H1 (cell line): ENCODE results near the gene ZNF318. TPM values are rescaled to one million over a fixed set of nuclear protein-coding genes. Genes with fewer than 3 reads are reported as not detected.
A peak's percentile ranks its signal among the peaks of the same experiment; 100 is the strongest.

Experiments
- CTCF ChIA-PET: fragments of 300-600 bp; sonication (Branson Sonifier 250); formaldehyde crosslinking; loops from one replicate; lab custom pipeline; 2021; ENCODE audit not compliant: partially characterized antibody; lab: Charles Lee
- POLR2A ChIA-PET: fragments of 300-600 bp; sonication (Branson Sonifier 250); formaldehyde crosslinking; loops from one replicate; lab custom pipeline; 2021; ENCODE audit warnings: inconsistent platforms; ENCODE audit not compliant: partially characterized antibody; lab: Charles Lee
- DNase-seq, 2 experiments: peaks; one replicate each; pipeline versions ENCODE4 v3.0.0 to v3.0.0-alpha.2; 2010 to 2022; ENCODE audit warnings: low spot score in 2 of 2, low read depth in 1 of 2, mixed read lengths in 1 of 2
- FAIRE-seq: peaks from 2 replicates; lab custom pipeline; 2011; peaks lifted over from hg19 to GRCh38; lab: Jason Lieb, UNC
- H2AFZ ChIP-seq: 2 replicates; pipeline ENCODE4 v1.8.1; 2012; ENCODE audit warnings: low read length, inconsistent platforms
- H2AK5ac ChIP-seq: 2 replicates; pipeline ENCODE4 v1.6.1; 2013; ENCODE audit warnings: low read depth, low read length
- H2BK120ac ChIP-seq: replicated peaks from 2 replicates; pipeline ENCODE3; 2013; ENCODE audit warnings: low read depth, low read length, inconsistent platforms
- H2BK12ac ChIP-seq: 2 replicates; pipeline ENCODE4 v1.6.1; 2013; ENCODE audit warnings: low read depth, low read length
- H2BK15ac ChIP-seq: 2 replicates; pipeline ENCODE4 v1.6.1; 2013; ENCODE audit warnings: low read length
- H2BK20ac ChIP-seq: 2 replicates; pipeline ENCODE4 v1.6.1; 2013; ENCODE audit warnings: low read length
- H2BK5ac ChIP-seq: 2 replicates; pipeline ENCODE4 v1.6.1; 2013; ENCODE audit warnings: low read depth, low read length
- H3K14ac ChIP-seq: 2 replicates; pipeline ENCODE4 v1.6.1; 2013; ENCODE audit warnings: inconsistent platforms; ENCODE audit not compliant: insufficient read length
- H3K18ac ChIP-seq: 2 replicates; pipeline ENCODE4 v1.6.1; 2013; ENCODE audit warnings: low read length; ENCODE audit errors: extremely low read depth
- H3K23ac ChIP-seq: 2 replicates; pipeline ENCODE4 v1.6.1; 2013; ENCODE audit warnings: inconsistent platforms; ENCODE audit not compliant: insufficient read length
- H3K23me2 ChIP-seq: 2 replicates; pipeline ENCODE4 v1.6.1; 2013; ENCODE audit warnings: low read depth, low read length
- H3K27ac ChIP-seq: 2 replicates; pipeline ENCODE4 v1.6.1; 2011; ENCODE audit warnings: low read depth, low read length, inconsistent platforms
- H3K27me3 ChIP-seq, 4 experiments: replicated peaks in 1 of 4; 1 replicate in 1 of 4; 2 replicates in 3 of 4; pipeline versions ENCODE4 v1.6.1 to v1.8.1; 2011 to 2013; ENCODE audit warnings: low read length in 3 of 4, mild to moderate bottlenecking in 3 of 4, inconsistent platforms in 2 of 4, mixed read lengths in 2 of 4, moderate library complexity in 1 of 4; ENCODE audit not compliant: control insufficient read depth in 3 of 4, insufficient read depth in 3 of 4; ENCODE audit errors: extremely low read depth in 1 of 4
- H3K36me3 ChIP-seq, 4 experiments: 2 replicates each; pipeline versions ENCODE4 v1.6.1 to v1.8.1; 2011 to 2013; ENCODE audit warnings: mild to moderate bottlenecking in 4 of 4, low read length in 3 of 4, moderate library complexity in 2 of 4, control low read depth in 1 of 4, inconsistent platforms in 1 of 4; ENCODE audit not compliant: insufficient read depth in 4 of 4, control insufficient read depth in 2 of 4
- H3K4ac ChIP-seq: replicated peaks from 2 replicates; pipeline ENCODE3; 2013; ENCODE audit warnings: low read length, low read depth, mixed read lengths, inconsistent platforms; ENCODE audit not compliant: insufficient read length
- H3K4me1 ChIP-seq, 4 experiments: replicated peaks in 1 of 4; 1 replicate in 1 of 4; 2 replicates in 3 of 4; pipeline versions ENCODE4 v1.6.1 to v1.8.1; 2011 to 2013; ENCODE audit warnings: low read length in 3 of 4, inconsistent platforms in 2 of 4, mixed read lengths in 1 of 4; ENCODE audit not compliant: insufficient read depth in 4 of 4, control insufficient read depth in 3 of 4
- H3K4me2 ChIP-seq, 2 experiments: 2 replicates each; pipeline versions ENCODE4 v1.6.1 to v1.8.1; 2011 to 2013; ENCODE audit warnings: low read depth in 2 of 2, low read length in 2 of 2, control low read depth in 1 of 2, inconsistent platforms in 1 of 2, mild to moderate bottlenecking in 1 of 2; ENCODE audit not compliant: insufficient read depth in 1 of 2
- H3K4me3 ChIP-seq, 4 experiments: fragments of 200-600, 300-600 bp in 1 of 4; sonication (generic), shearing (Covaris generic), sonication (Bioruptor Twin) in 1 of 4; 2 replicates each; pipeline versions ENCODE4 v1.5.1 to v1.8.1; 2011 to 2016; ENCODE audit warnings: low read length in 4 of 4, low read depth in 3 of 4, control low read depth in 2 of 4, inconsistent platforms in 2 of 4, mild to moderate bottlenecking in 2 of 4, mixed read lengths in 1 of 4, moderate library complexity in 1 of 4; ENCODE audit not compliant: insufficient read depth in 2 of 4; ENCODE audit errors: extremely low read depth in 1 of 4
- H3K56ac ChIP-seq: replicated peaks from 2 replicates; pipeline ENCODE3; 2013; ENCODE audit warnings: low read depth, mild to moderate bottlenecking, mixed read lengths, low read length, inconsistent platforms; ENCODE audit not compliant: insufficient read length
- H3K79me1 ChIP-seq: 2 replicates; pipeline ENCODE4 v1.6.1; 2013; ENCODE audit warnings: low read depth, low read length, control low read depth
- H3K79me2 ChIP-seq, 2 experiments: 2 replicates each; pipeline versions ENCODE4 v1.6.1 to v1.8.1; 2012 to 2013; ENCODE audit warnings: low read length in 2 of 2, mild to moderate bottlenecking in 2 of 2, inconsistent platforms in 1 of 2; ENCODE audit not compliant: insufficient read depth in 2 of 2, control insufficient read depth in 1 of 2
- H3K9ac ChIP-seq, 4 experiments: replicated peaks in 1 of 4; 1 replicate in 1 of 4; 2 replicates in 3 of 4; pipeline versions ENCODE4 v1.6.1 to v1.8.1; 2011 to 2013; ENCODE audit warnings: low read depth in 3 of 4, low read length in 3 of 4, control low read depth in 2 of 4, mild to moderate bottlenecking in 2 of 4, moderate library complexity in 2 of 4, inconsistent platforms in 1 of 4; ENCODE audit errors: extremely low read depth in 1 of 4
- H3K9me3 ChIP-seq, 2 experiments: 2 replicates each; pipeline versions ENCODE4 v1.6.1 to v1.8.1; 2012 to 2013; ENCODE audit warnings: mild to moderate bottlenecking in 2 of 2, moderate library complexity in 2 of 2, control low read depth in 1 of 2, inconsistent platforms in 1 of 2, low read depth in 1 of 2, low read length in 1 of 2, mixed read lengths in 1 of 2; ENCODE audit not compliant: insufficient read depth in 2 of 2
- H4K20me1 ChIP-seq, 2 experiments: replicated peaks in 1 of 2; 2 replicates each; pipeline versions ENCODE3 to v1.8.1; 2011 to 2013; ENCODE audit warnings: inconsistent platforms in 2 of 2, low read length in 2 of 2, mild to moderate bottlenecking in 1 of 2; ENCODE audit not compliant: insufficient read depth in 2 of 2, control insufficient read depth in 1 of 2
- H4K5ac ChIP-seq: 2 replicates; pipeline ENCODE4 v1.6.1; 2013; ENCODE audit warnings: low read length, low read depth, mixed read lengths, inconsistent platforms; ENCODE audit not compliant: insufficient read length
- H4K8ac ChIP-seq: 2 replicates; pipeline ENCODE4 v1.8.0; 2013; ENCODE audit warnings: mild to moderate bottlenecking, moderate library complexity, low read length, inconsistent platforms; ENCODE audit not compliant: insufficient read depth; ENCODE audit errors: extremely low read depth
- H4K91ac ChIP-seq: replicated peaks from 2 replicates; pipeline ENCODE3; 2013; ENCODE audit warnings: low read length, mixed read lengths, inconsistent platforms; ENCODE audit not compliant: insufficient read length
- ASH2L ChIP-seq: fragments of 200-600, 300-600 bp; sonication (generic); IDR thresholded peaks from one replicate; pipeline ENCODE4 v1.7.1; 2017; ENCODE audit warnings: low read length
- CBX5 ChIP-seq: fragments of 300-800, 300-1000 bp; sonication (generic); IDR thresholded peaks from 2 replicates; pipeline ENCODE4 v1.7.1; 2016; ENCODE audit warnings: antibody characterized with exemption, low read length, low read depth
- CEBPB ChIP-seq: IDR thresholded peaks from 2 replicates; pipeline ENCODE4 v1.6.1; 2012; ENCODE audit warnings: low read depth, low read length
- CHD2 ChIP-seq: IDR thresholded peaks from 2 replicates; pipeline ENCODE4 v1.6.1; 2012; ENCODE audit warnings: low read length, improper control_type of control experiment
- FOSL1 ChIP-seq: IDR thresholded peaks from 2 replicates; pipeline ENCODE4 v1.6.1; 2011; ENCODE audit warnings: mild to moderate bottlenecking, low read depth, low read length, moderate library complexity; ENCODE audit not compliant: insufficient read depth
- KDM4A ChIP-seq: IDR thresholded peaks from one replicate; pipeline ENCODE4 v1.7.1; 2012; ENCODE audit warnings: low read depth, mild to moderate bottlenecking, moderate library complexity, low read length, inconsistent platforms; ENCODE audit not compliant: severe bottlenecking
- PHF8 ChIP-seq: fragments of 200-600 bp; sonication (generic); conservative IDR thresholded peaks from 2 replicates; pipeline ENCODE4 v1.7.1; 2012; ENCODE audit warnings: low read depth, mild to moderate bottlenecking, inconsistent platforms, low read length, moderate library complexity
- SP1 ChIP-seq: IDR thresholded peaks from 2 replicates; pipeline ENCODE4 v1.6.1; 2011; ENCODE audit warnings: low read depth, low read length
- SP4 ChIP-seq: IDR thresholded peaks from 2 replicates; pipeline ENCODE4 v1.6.1; 2012; ENCODE audit warnings: low read length, inconsistent platforms
- TAF1 ChIP-seq: IDR thresholded peaks from 2 replicates; pipeline ENCODE4 v1.6.1; 2011; ENCODE audit warnings: mild to moderate bottlenecking, low read depth, low read length
- YY1 ChIP-seq: IDR thresholded peaks from 2 replicates; pipeline ENCODE4 v1.6.1; 2011; ENCODE audit warnings: low read depth, mild to moderate bottlenecking, low read length
- WGBS, 2 experiments: shearing (Covaris generic) in 1 of 2; methylation state at CpG; one replicate each; pipeline versions ENCODE4 v1.1.6 to v1.1.7; 2013 to 2015; ENCODE audit warnings: low lambda C conversion rate in 2 of 2, mixed read lengths in 2 of 2, inconsistent platforms in 1 of 2, low coverage in 1 of 2, missing lambda C conversion rate in 1 of 2; ENCODE audit not compliant: insufficient replicate concordance in 2 of 2, insufficient coverage in 1 of 2, insufficient read length in 1 of 2; ENCODE audit errors: extremely low coverage in 1 of 2, missing lambda C conversion rate in 1 of 2; 5-methylcytosine and 5-hydroxymethylcytosine counted together
- polyA plus RNA-seq, 7 experiments: library from polyadenylated mRNA; depleted of rRNA in 3 of 7; stranded (reverse) in 5 of 7; unstranded in 2 of 7; fragments of >200 nt in 5 of 7; fragments of 200-250 nt in 2 of 7; gene quantifications; 1 replicate in 5 of 7; 2 replicates in 1 of 7; 4 replicates in 1 of 7; pipeline versions ENCODE4 v1.2.1 to v1.2.3, GENCODE V29; 2011 to 2013; ENCODE audit warnings: missing spikeins in 2 of 7, mixed read lengths in 2 of 7
- total RNA-seq: library from RNA; stranded (reverse); fragmentation: NEBNext Ultra II Directional; extraction: Animal tissue kit (Norgen Biotek cat#: 25700); gene quantifications from 2 replicates; pipeline ENCODE4 v1.2.1, GENCODE V29; 2021

Gene ZNF318
- total and polyA plus RNA-seq, 2 of the 8 experiments (the other 6 are each of a cell fraction or from before 2014, with no cell fraction given): 10.2 to 22.1 TPM

DNA sequence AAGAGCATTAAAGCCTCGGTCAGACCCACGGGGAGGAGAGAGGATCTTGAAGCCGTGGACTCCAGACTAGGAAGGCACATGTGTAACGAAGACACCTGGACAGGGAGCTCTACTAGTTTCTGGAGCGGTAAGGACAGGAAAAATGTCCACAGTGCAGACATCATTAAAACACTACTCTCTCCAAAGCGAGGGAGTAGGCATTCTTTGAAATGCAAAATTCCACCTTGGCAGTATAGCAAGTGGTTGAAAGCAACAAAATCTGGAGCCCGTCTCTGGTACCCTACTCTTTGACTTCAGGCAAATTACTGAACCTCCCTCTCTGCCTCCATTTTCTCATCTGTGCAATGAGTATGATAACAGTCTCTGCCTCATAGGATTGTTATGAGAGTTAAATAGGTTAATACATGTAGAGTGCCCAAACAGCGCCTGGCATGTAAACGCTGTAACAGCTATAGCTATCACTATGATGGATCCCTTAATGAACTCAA lies 60.4 kb downstream of the ZNF318 start:
- H2AFZ ChIP-seq: peak overlapping the region; percentile 99
- H3K56ac ChIP-seq: no peak overlapping the region
- H3K23me2 ChIP-seq: peaks cover 8% of the 10 kb centered on the region
- no peak overlapping the region for H3K4ac ChIP-seq
- POLR2A ChIA-PET: interaction anchor here (0.8 to 2.9 kb wide), 8 partner anchors 9 to 255 kb away, joined by 3 to 45 read pairs (median 4); partner anchors contain the start of genes CUL7 and SLC22A7
- TF ChIP-seq TAF1 (peak; percentile 8; the same call in 1 of the 2 replicates), PHF8 (peak; percentile 21; the same call in 1 of the 2 replicates), SP1 (no peak), CHD2 (no peak), KDM4A (peak; percentile 13), YY1 (0 out of 2 replicates have a peak, but pooled peaks have one; percentile 2), CEBPB (no peak), SP4 (no peak), FOSL1 (no peak), ASH2L (no peak), CBX5 (no peak)
- TF ChIP-seq, all 59 proteins: peak for 4
- H4K8ac ChIP-seq: 0 out of 2 replicates have a peak overlapping the region, but pooled peaks have one; percentile 79
- no peak overlapping the region for H3K14ac ChIP-seq
- H3K9me3 ChIP-seq: no peaks in the 10 kb centered on the region
- H2BK120ac ChIP-seq: peak overlapping the region; percentile 40
- peak overlapping the region; percentile 51 to 74 (median 66); a peak in 7 of 8 replicates for H3K4me3 ChIP-seq
- peak overlapping the region; percentile 88; the same call in 1 of the 2 replicates for H2BK15ac ChIP-seq
- DNase-seq (no peak), FAIRE-seq (no peak)
- no peaks in the 10 kb centered on the region for H4K20me1 ChIP-seq
- no peak overlapping the region for H2AK5ac ChIP-seq
- 0 out of 7 replicates have a peak, but pooled peaks cover 0 to 2% (median 0%) of the 10 kb centered on the region in 4 experiments for H3K27me3 ChIP-seq
- CTCF ChIA-PET: interaction anchor here (0.9 to 5.4 kb wide), 23 partner anchors 9 to 201 kb away, joined by 3 to 27 read pairs (median 6); partner anchors contain the start of genes LRRC73, SLC22A7 and ZNF318
- H3K36me3 ChIP-seq: peaks cover 0 to 5% (median 3%) of the 10 kb centered on the region in 4 experiments; a peak in 2 of 8 replicates
- H3K9ac ChIP-seq: peak overlapping the region in 3 of 4 experiments; percentile 50 to 79 (median 51); a peak in 5 of 7 replicates
- peak overlapping the region; percentile 90 to 92 for H3K4me2 ChIP-seq
- H4K5ac ChIP-seq: peak overlapping the region; percentile 38
- peak overlapping the region; percentile 32; the same call in 1 of the 2 replicates for H2BK5ac ChIP-seq
- H2BK12ac ChIP-seq: peak overlapping the region; percentile 64; the same call in 1 of the 2 replicates
- no peaks in the 10 kb centered on the region for H3K79me1 ChIP-seq
- H3K18ac ChIP-seq: peak overlapping the region; percentile 76; the same call in 1 of the 2 replicates
- H3K79me2 ChIP-seq: no peaks in the 10 kb centered on the region
- no peak overlapping the region for H3K23ac ChIP-seq
- H3K27ac ChIP-seq: no peak overlapping the region
- H3K4me1 ChIP-seq: peaks cover 9 to 15% (median 10%) of the 10 kb centered on the region in 4 experiments
- peak overlapping the region; percentile 58 for H4K91ac ChIP-seq
- no peak overlapping the region for H2BK20ac ChIP-seq
- WGBS, 2 experiments: 27% methylated on average over 9 of the region's 9 CpGs; no CpG with 5 or more reads in 1 of the 2 experiments
